HepG2 (cell line): Measurements from ENCODE around the gene SPG7. TPM values are rescaled to one million over a fixed set of nuclear protein-coding genes. Genes with fewer than 3 reads are reported as not detected.

ENCODE experiments used
- ATAC-seq: fragments of 200-7000 bp; cut with Tn5 transposase; 3 replicates; pipeline ENCODE4 v1.9.1; 2020; ENCODE audit warnings: mild to moderate bottlenecking, moderate library complexity
- BruUV-seq: library from RNA; stranded (reverse); fragments of 400-500 nt; replicated peaks from 2 replicates; lab custom pipeline; 2021; lab: Mats Ljungman, UMichigan
- CTCF ChIA-PET: fragments of 300-600 bp; formaldehyde crosslinking; extraction: SDS; loops from one replicate; lab custom pipeline; 2021; ENCODE audit warnings: low total read pairs, inconsistent platforms, low intra/inter-chr PET ratio; lab: Yijun Ruan, JAX
- POLR2A ChIA-PET: fragments of 350-600 bp; sonication (Branson Sonifier 250); formaldehyde crosslinking; loops from one replicate; lab custom pipeline; 2020; ENCODE audit warnings: antibody characterized with exemption, inconsistent platforms; lab: Yijun Ruan, JAX
- DNase-seq: peaks from one replicate; pipeline ENCODE4 v3.0.0-alpha.2; 2015; ENCODE audit warnings: low spot score
- FAIRE-seq: peaks from 3 replicates; lab custom pipeline; 2011; peaks lifted over from hg19 to GRCh38; lab: Jason Lieb, UNC
- H2AFZ ChIP-seq: one replicate; pipeline ENCODE4 v1.6.1; 2011; ENCODE audit warnings: low read length, inconsistent platforms
- H3K27ac ChIP-seq: fragments of 300-600 bp; 3 replicates; pipeline ENCODE4 v1.8.0; 2011; ENCODE audit warnings: mixed run types, mild to moderate bottlenecking, mixed read lengths, low read length, inconsistent platforms; ENCODE audit not compliant: insufficient read depth; ENCODE audit errors: extremely low read length
- H3K27me3 ChIP-seq, 2 experiments: fragments of 200-600 bp in 1 of 2; 2 replicates in 1 of 2; 3 replicates in 1 of 2; pipeline versions ENCODE4 v1.6.0 to v1.8.0; 2011; ENCODE audit warnings: low read length in 2 of 2, mild to moderate bottlenecking in 2 of 2, moderate library complexity in 2 of 2, inconsistent platforms in 1 of 2; ENCODE audit not compliant: insufficient read depth in 2 of 2, control insufficient read depth in 1 of 2
- H3K36me3 ChIP-seq, 2 experiments: fragments of 200-600 bp in 1 of 2; replicated peaks in 1 of 2; 2 replicates in 1 of 2; 3 replicates in 1 of 2; pipeline versions ENCODE4 v1.5.1 to v1.8.0; 2011; ENCODE audit warnings: low read length in 2 of 2, inconsistent platforms in 1 of 2; ENCODE audit not compliant: insufficient read depth in 2 of 2, control insufficient read depth in 1 of 2
- H3K4me1 ChIP-seq: 2 replicates; pipeline ENCODE4 v1.5.1; 2012; ENCODE audit warnings: low read length, inconsistent platforms; ENCODE audit not compliant: insufficient read depth
- H3K4me2 ChIP-seq: 2 replicates; pipeline ENCODE4 v1.6.0; 2011; ENCODE audit warnings: low read depth, low read length, inconsistent platforms
- H3K4me3 ChIP-seq, 3 experiments: fragments of 200-600 bp in 1 of 3; sonication (generic), shearing (Covaris generic) in 1 of 3; replicated peaks in 1 of 3; 2 replicates each; pipeline ENCODE4 v1.5.1; 2011 to 2016; ENCODE audit warnings: low read length in 3 of 3, inconsistent platforms in 2 of 3, low read depth in 2 of 3, mild to moderate bottlenecking in 2 of 3, control low read depth in 1 of 3, mixed read lengths in 1 of 3; ENCODE audit not compliant: insufficient read depth in 1 of 3
- H3K79me2 ChIP-seq: one replicate; pipeline ENCODE4 v1.6.1; 2011; ENCODE audit warnings: low read length, inconsistent platforms; ENCODE audit not compliant: insufficient read depth
- H3K9ac ChIP-seq: 2 replicates; pipeline ENCODE4 v1.6.0; 2011; ENCODE audit warnings: mild to moderate bottlenecking, low read depth, low read length, inconsistent platforms; ENCODE audit not compliant: insufficient read depth
- H3K9me3 ChIP-seq: 2 replicates; pipeline ENCODE4 v1.5.1; 2012; ENCODE audit warnings: mild to moderate bottlenecking, low read length
- H4K20me1 ChIP-seq: 2 replicates; pipeline ENCODE4 v1.6.0; 2011; ENCODE audit warnings: inconsistent platforms, mild to moderate bottlenecking, low read length, moderate library complexity; ENCODE audit not compliant: insufficient read depth
- ATAD3A ChIP-seq: sonication (generic); formaldehyde crosslinking; IDR thresholded peaks from 2 replicates; pipeline ENCODE4 v1.4.0; 2020; ENCODE audit warnings: missing genetic modification reagents
- GMEB2 ChIP-seq: IDR thresholded peaks from 2 replicates; pipeline ENCODE4 v1.6.1; 2016; ENCODE audit warnings: missing biosample characterization, missing genetic modification reagents, low read depth
- HNF1B ChIP-seq: sonication (generic); formaldehyde crosslinking; IDR thresholded peaks from 2 replicates; pipeline ENCODE4 v1.5.1; 2020; ENCODE audit warnings: mild to moderate bottlenecking, moderate library complexity, missing genetic modification reagents
- KDM1A ChIP-seq: IDR thresholded peaks from 2 replicates; pipeline ENCODE4 v1.6.1; 2016; ENCODE audit warnings: missing compliant biosample characterization
- PRMT3 ChIP-seq: sonication (generic); formaldehyde crosslinking; IDR thresholded peaks from 2 replicates; pipeline ENCODE4 v1.8.1; 2022; ENCODE audit warnings: low read depth, mild to moderate bottlenecking, moderate library complexity, missing genetic modification reagents, borderline replicate concordance
- RFXANK ChIP-seq: IDR thresholded peaks from 2 replicates; pipeline ENCODE4 v1.6.1; 2016
- SAFB2 ChIP-seq: sonication (generic); formaldehyde crosslinking; IDR thresholded peaks from 2 replicates; pipeline ENCODE4 v1.5.1; 2020; ENCODE audit warnings: missing genetic modification reagents, low read depth, mild to moderate bottlenecking, borderline replicate concordance
- SATB2 ChIP-seq: sonication (generic); formaldehyde crosslinking; IDR thresholded peaks from 2 replicates; pipeline ENCODE4 v1.5.0; 2020; ENCODE audit warnings: missing genetic modification reagents
- XRCC5 ChIP-seq: fragments of 200-400 bp; formaldehyde crosslinking; optimal IDR thresholded peaks from 2 replicates; pipeline ENCODE3; 2017; ENCODE audit warnings: mild to moderate bottlenecking, low read length
- ZNF33A ChIP-seq: sonication (generic); formaldehyde crosslinking; IDR thresholded peaks from 2 replicates; pipeline ENCODE4 v1.5.1; 2020; ENCODE audit warnings: missing genetic modification reagents, mild to moderate bottlenecking, moderate library complexity, borderline replicate concordance
- ZNF720 ChIP-seq: sonication (generic); formaldehyde crosslinking; IDR thresholded peaks from 2 replicates; pipeline ENCODE4 v1.4.0; 2020; ENCODE audit warnings: missing genetic modification reagents
- WGBS: methylation state at CpG from one replicate; pipeline ENCODE4 v1.1.6; 2017; ENCODE audit warnings: low lambda C conversion rate; 5-methylcytosine and 5-hydroxymethylcytosine counted together
- in situ Hi-C: cut with HindIII; loops from 2 replicates; pipeline ENCODE4 v1.10.0; 2017; ENCODE audit warnings: low pct_unique_long_range_greater_than_20kb; ENCODE audit not compliant: extremely low pct_ligation_motif_present
- intact Hi-C: fragments of 100-400 bp; cut with micrococcal nuclease; formaldehyde crosslinking; loops from one replicate; pipeline ENCODE4 v1.10.0; 2022; ENCODE audit not compliant: unreplicated experiment
- polyA plus RNA-seq, 8 experiments: library from polyadenylated mRNA; depleted of rRNA in 3 of 8; stranded (reverse) in 7 of 8; unstranded in 1 of 8; fragments of >200 nt; fragmentation: Illumina TruSeq in 4 of 8; extraction: Trizol in 4 of 8; gene quantifications; 2 replicates each; pipeline versions ENCODE4 v1.2.1 to v1.2.3, GENCODE V29; 2011 to 2016; ENCODE audit warnings: low read depth in 4 of 8, missing spikeins in 1 of 8, mixed read lengths in 1 of 8; ENCODE audit not compliant: insufficient read depth in 1 of 8
- total RNA-seq, 5 experiments: library from RNA; depleted of rRNA; stranded (reverse); fragments of >200 nt; fragmentation: Illumina TruSeq; extraction: Trizol; gene quantifications; 2 replicates each; pipeline ENCODE4 v1.2.3, GENCODE V29; 2016; ENCODE audit warnings: low read depth in 1 of 5
- TF ChIP-seq, protein P1 (sequence below): sonication (generic); formaldehyde crosslinking; IDR thresholded peaks from 2 replicates; pipeline ENCODE4 v1.5.0; 2020; ENCODE audit warnings: mild to moderate bottlenecking, missing genetic modification reagents
- TF ChIP-seq, protein P2 (sequence below), 2 experiments: sonication (generic) in 1 of 2; formaldehyde crosslinking in 1 of 2; IDR thresholded peaks; 2 replicates each; pipeline versions ENCODE4 v1.5.1 to v1.6.1; 2011 to 2020; ENCODE audit warnings: borderline replicate concordance in 1 of 2, low read depth in 1 of 2, low read length in 1 of 2, mild to moderate bottlenecking in 1 of 2, missing genetic modification reagents in 1 of 2, moderate library complexity in 1 of 2

Gene SPG7
- total and polyA plus RNA-seq, 2 of the 13 experiments (the other 11 are each of a cell fraction or from before 2014, with no cell fraction given) = 66.0 to 136 TPM

DNA sequence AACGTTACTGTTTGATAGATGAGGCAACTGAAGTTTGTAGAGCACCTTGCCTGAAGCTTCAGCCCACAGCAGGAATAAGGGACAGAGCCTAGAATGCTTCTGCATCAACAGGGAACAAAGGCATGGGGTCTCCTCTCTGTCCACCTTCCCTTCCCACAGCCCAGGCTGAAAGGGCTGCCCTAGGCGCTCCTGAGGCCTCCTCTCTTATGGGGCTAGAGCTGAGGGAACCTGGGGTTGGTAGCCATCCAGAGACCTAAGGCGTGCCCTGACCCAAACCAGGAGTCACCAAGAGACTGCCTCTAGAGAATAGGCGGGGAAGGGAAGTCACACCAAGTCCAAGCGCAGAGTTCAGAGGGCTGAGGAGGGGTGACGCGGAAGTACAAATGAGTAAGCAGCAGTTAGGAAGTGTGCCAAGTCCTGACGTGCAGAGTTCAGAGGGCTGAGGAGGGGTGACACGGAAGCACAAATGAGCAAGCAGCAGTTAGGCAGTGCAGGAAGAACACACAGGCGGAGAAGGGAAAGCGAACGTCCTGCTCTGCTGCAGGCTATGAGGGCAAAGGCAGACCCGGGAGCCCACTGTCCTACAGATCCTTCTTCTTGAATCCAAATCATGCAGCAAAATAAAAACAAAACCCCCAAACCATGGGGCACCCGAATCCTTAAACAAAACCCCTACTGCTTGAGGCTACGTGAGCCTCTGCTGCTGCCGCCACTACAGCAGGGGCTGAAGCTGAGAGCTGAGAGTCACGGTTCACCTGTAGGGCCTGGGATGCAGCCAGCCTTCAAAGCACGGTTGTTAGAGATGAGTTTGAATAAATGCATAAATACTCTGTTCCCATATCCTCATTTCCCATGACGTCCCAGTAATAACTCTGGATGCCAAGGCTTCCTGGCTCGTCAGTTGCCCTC, 2.7 kb upstream of the SPG7 start:
- FAIRE-seq (peak; percentile 99), ATAC-seq (peak; percentile 66), DNase-seq (peak; percentile 99)
- H2AFZ ChIP-seq = no peak overlapping the region
- H3K9ac ChIP-seq = peak overlapping the region; percentile 79
- peaks cover 65% of the 10 kb centered on the region for H3K4me1 ChIP-seq
- no peaks in the 10 kb centered on the region for H3K9me3 ChIP-seq
- ChIA-PET POLR2A (interaction anchor here (1.1 to 2.7 kb wide), 7 partner anchors 11 to 258 kb away, joined by 3 to 13 read pairs (median 4); no protein-coding TSS in a partner anchor), CTCF (no interaction called here)
- WGBS = 3% methylated on average over 20 of the region's 20 CpGs
- peaks cover under 1 to 2% of the 10 kb centered on the region in 2 experiments for H3K36me3 ChIP-seq
- H3K27me3 ChIP-seq = no peaks in the 10 kb centered on the region; a peak in 1 of 5 replicates
- intact Hi-C loops (loop anchor here (2.0 to 5.0 kb wide), 6 partner anchors 15 to 263 kb away; partner anchors contain the start of gene ANKRD11), in situ Hi-C loops (no loop called here)
- BruUV-seq = TSS peak; percentile 64
- peak overlapping the region; percentile 55 to 74 (median 57) for H3K4me3 ChIP-seq
- H4K20me1 ChIP-seq = peaks cover 12% of the 10 kb centered on the region
- H3K27ac ChIP-seq = peak overlapping the region; percentile 94
- peaks cover 37% of the 10 kb centered on the region for H3K79me2 ChIP-seq
- peak overlapping the region; percentile 99 for H3K4me2 ChIP-seq
- TF ChIP-seq RFXANK (CRISPR knock-in tag) = no peak; the same call in 1 of the 2 replicates
- peak; percentile 39; the same call in 1 of the 2 replicates for TF ChIP-seq GMEB2 (CRISPR knock-in tag)
- TF ChIP-seq, protein P1, sequence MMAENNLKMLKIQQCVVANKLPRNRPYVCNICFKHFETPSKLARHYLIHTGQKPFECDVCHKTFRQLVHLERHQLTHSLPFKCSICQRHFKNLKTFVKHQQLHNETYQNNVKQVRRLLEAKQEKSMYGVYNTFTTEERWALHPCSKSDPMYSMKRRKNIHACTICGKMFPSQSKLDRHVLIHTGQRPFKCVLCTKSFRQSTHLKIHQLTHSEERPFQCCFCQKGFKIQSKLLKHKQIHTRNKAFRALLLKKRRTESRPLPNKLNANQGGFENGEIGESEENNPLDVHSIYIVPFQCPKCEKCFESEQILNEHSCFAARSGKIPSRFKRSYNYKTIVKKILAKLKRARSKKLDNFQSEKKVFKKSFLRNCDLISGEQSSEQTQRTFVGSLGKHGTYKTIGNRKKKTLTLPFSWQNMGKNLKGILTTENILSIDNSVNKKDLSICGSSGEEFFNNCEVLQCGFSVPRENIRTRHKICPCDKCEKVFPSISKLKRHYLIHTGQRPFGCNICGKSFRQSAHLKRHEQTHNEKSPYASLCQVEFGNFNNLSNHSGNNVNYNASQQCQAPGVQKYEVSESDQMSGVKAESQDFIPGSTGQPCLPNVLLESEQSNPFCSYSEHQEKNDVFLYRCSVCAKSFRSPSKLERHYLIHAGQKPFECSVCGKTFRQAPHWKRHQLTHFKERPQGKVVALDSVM (CRISPR knock-in tag) = no peak
- TF ChIP-seq SAFB2 = no peak; the same call in 1 of the 2 replicates
- peak; percentile 98 for TF ChIP-seq HNF1B (CRISPR knock-in tag)
- TF ChIP-seq, protein P2, sequence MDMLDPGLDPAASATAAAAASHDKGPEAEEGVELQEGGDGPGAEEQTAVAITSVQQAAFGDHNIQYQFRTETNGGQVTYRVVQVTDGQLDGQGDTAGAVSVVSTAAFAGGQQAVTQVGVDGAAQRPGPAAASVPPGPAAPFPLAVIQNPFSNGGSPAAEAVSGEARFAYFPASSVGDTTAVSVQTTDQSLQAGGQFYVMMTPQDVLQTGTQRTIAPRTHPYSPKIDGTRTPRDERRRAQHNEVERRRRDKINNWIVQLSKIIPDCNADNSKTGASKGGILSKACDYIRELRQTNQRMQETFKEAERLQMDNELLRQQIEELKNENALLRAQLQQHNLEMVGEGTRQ (IDR thresholded peaks at IDR 0.05; ENCODE audit: low read depth, low read length) = no peak
- TF ChIP-seq, protein P2 (CRISPR knock-in tag; IDR thresholded peaks at IDR 0.05; ENCODE audit: borderline replicate concordance) = no peak
- TF ChIP-seq ZNF33A (CRISPR knock-in tag) = no peak
- no peak for TF ChIP-seq ZNF720 (CRISPR knock-in tag)
- TF ChIP-seq KDM1A = no peak
- no peak for TF ChIP-seq PRMT3
- TF ChIP-seq ATAD3A = no peak
- TF ChIP-seq SATB2 = no peak
- TF ChIP-seq XRCC5 = peak; percentile 91
